Mesendoderm (in vitro differentiated cells): ENCODE measurements around the gene MEIS2.

Experiments
- DNase-seq: peaks from one replicate; pipeline ENCODE4 v3.0.0; 2013
- H2AK5ac ChIP-seq: 2 replicates; pipeline ENCODE4 v1.6.1; 2013; ENCODE audit warnings: low read length, inconsistent platforms
- H2BK120ac ChIP-seq: 2 replicates; pipeline ENCODE4 v1.6.1; 2013; ENCODE audit warnings: low read depth, mild to moderate bottlenecking, low read length, moderate library complexity, mixed read lengths
- H2BK15ac ChIP-seq: replicated peaks from 2 replicates; pipeline ENCODE4 v1.6.1; 2013; ENCODE audit warnings: low read depth, mild to moderate bottlenecking, moderate library complexity
- H2BK5ac ChIP-seq: 2 replicates; pipeline ENCODE4 v1.6.1; 2013; ENCODE audit warnings: low read length, inconsistent platforms
- H3K18ac ChIP-seq: 2 replicates; pipeline ENCODE4 v1.6.1; 2013; ENCODE audit warnings: mild to moderate bottlenecking, low read length, mixed read lengths
- H3K23ac ChIP-seq: one replicate; pipeline ENCODE4 v1.6.1; 2013; ENCODE audit warnings: low read length
- H3K27ac ChIP-seq: 2 replicates; pipeline ENCODE4 v1.5.1; 2013; ENCODE audit warnings: low read depth, mild to moderate bottlenecking, inconsistent platforms, low read length, moderate library complexity
- H3K27me3 ChIP-seq: 2 replicates; pipeline ENCODE4 v1.6.1; 2013; ENCODE audit warnings: low read length, control low read depth, mild to moderate bottlenecking, inconsistent platforms; ENCODE audit not compliant: insufficient read depth, poor library complexity
- H3K36me3 ChIP-seq: 2 replicates; pipeline ENCODE4 v1.6.1; 2013; ENCODE audit warnings: low read length, inconsistent platforms; ENCODE audit not compliant: control insufficient read depth, insufficient read depth
- H3K4ac ChIP-seq: one replicate; pipeline ENCODE4 v1.6.1; 2013; ENCODE audit warnings: low read depth, mild to moderate bottlenecking, low read length, moderate library complexity
- H3K4me1 ChIP-seq: 2 replicates; pipeline ENCODE4 v1.6.1; 2013; ENCODE audit warnings: low read depth, low read length, inconsistent platforms; ENCODE audit not compliant: control insufficient read depth
- H3K4me2 ChIP-seq: 2 replicates; pipeline ENCODE4 v1.6.1; 2013; ENCODE audit warnings: low read length
- H3K4me3 ChIP-seq: 2 replicates; pipeline ENCODE4 v1.5.1; 2013; ENCODE audit warnings: mild to moderate bottlenecking, low read length
- H3K56ac ChIP-seq: one replicate; pipeline ENCODE4 v1.6.1; 2013; ENCODE audit warnings: low read length
- H3K79me1 ChIP-seq: 2 replicates; pipeline ENCODE4 v1.6.1; 2013; ENCODE audit warnings: low read length, inconsistent platforms
- H3K79me2 ChIP-seq: 2 replicates; pipeline ENCODE4 v1.6.1; 2013; ENCODE audit warnings: mild to moderate bottlenecking, low read length; ENCODE audit not compliant: control insufficient read depth, insufficient read depth
- H3K9ac ChIP-seq: 2 replicates; pipeline ENCODE4 v1.6.1; 2013; ENCODE audit warnings: low read length, inconsistent platforms
- H4K5ac ChIP-seq: one replicate; pipeline ENCODE4 v1.6.1; 2013; ENCODE audit warnings: low read length
- H4K8ac ChIP-seq: one replicate; pipeline ENCODE4 v1.6.1; 2013; ENCODE audit warnings: low read depth, mild to moderate bottlenecking, control low read depth, low read length, moderate library complexity
- WGBS: extraction: QIAGEN DNeasy Blood & Tissue Kit; methylation state at CpG from one replicate; pipeline ENCODE4 v1.1.7; 2013; ENCODE audit warnings: low lambda C conversion rate, missing lambda C conversion rate; ENCODE audit not compliant: insufficient coverage; ENCODE audit errors: extremely low coverage; 5-methylcytosine and 5-hydroxymethylcytosine counted together

Gene MEIS2

GRCh38 chr15:36893276-36893675 lies 207.1 kb downstream of the MEIS2 start:
- Histone ChIP-seq H3K79me1 (no peaks in the 10 kb centered on the region), H3K9ac (no peak overlapping the region), H3K79me2 (no peaks in the 10 kb centered on the region), H3K36me3 (no peaks in the 10 kb centered on the region), H2BK15ac (no peak overlapping the region), H4K8ac (no peak overlapping the region), H3K4me1 (no peaks in the 10 kb centered on the region), H3K23ac (no peak overlapping the region), H2BK120ac (no peak overlapping the region), H3K4me2 (no peak overlapping the region), H3K27ac (no peak overlapping the region), H3K4me3 (no peak overlapping the region), H2BK5ac (no peak overlapping the region), H4K5ac (no peak overlapping the region), H3K27me3 (peaks cover 10% of the 10 kb centered on the region), H3K56ac (no peak overlapping the region), H3K18ac (no peak overlapping the region), H3K4ac (no peak overlapping the region), H2AK5ac (no peak overlapping the region)
- no peak for DNase-seq
- no CpG with 5 or more reads among the region's 1 CpG for WGBS

DNA sequence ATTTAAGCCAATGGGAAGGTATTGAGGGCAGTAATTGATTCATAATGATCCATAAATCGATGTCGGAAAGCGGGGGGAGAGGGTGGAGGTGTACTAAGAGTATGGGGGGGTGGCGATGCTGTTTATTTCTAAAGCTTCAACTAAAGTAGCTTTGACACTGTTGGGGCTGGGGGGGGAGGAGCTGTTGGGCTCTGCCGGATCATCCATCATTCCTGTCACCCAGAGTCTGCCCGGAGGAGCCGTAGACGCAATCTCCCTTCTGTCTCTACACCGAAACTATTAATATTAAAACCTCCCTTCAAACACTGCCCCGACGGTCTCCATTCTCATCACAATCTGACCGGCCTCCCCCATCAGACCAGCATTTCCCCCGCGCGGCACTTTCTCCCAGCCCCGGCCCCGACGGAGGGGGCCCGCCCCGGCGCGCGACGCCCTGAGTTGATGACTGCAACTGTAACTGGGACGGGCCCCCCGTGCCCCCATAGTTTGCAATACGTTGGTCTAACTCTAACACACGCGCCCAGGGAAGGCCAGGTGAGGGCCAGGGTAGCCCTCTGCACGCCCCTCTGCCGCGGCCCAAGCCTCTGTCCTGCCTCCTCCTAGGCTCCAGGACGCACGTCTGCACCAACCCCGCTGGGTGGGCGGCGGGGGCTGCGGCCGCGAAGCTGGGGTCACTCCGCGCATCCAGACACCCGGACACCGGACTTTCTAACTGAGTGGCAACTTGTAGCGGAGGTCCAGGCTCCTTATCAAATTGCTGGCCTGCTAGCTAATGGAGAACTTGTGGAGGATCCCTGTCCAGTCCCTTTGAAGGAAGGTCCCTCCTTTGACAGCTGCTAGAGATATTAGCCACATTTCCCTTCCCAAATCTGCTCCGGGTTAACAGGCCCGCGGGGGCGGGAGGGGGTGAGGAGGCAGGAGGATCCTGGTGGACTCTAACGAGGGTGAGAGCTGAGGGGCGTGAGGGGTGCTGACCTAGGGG lies 212.0 kb downstream of the MEIS2 start:
- Histone ChIP-seq H3K56ac (peak overlapping the region; percentile 39), H3K36me3 (no peaks in the 10 kb centered on the region), H3K23ac (no peak overlapping the region), H3K79me2 (no peaks in the 10 kb centered on the region), H3K4ac (no peak overlapping the region), H3K4me1 (no peaks in the 10 kb centered on the region), H4K8ac (no peak overlapping the region), H3K27ac (no peak overlapping the region), H3K18ac (no peak overlapping the region), H2AK5ac (no peak overlapping the region), H3K27me3 (peaks cover 41% of the 10 kb centered on the region), H3K9ac (no peak overlapping the region), H4K5ac (no peak overlapping the region), H2BK120ac (no peak overlapping the region), H3K4me2 (no peak overlapping the region), H3K4me3 (no peak overlapping the region), H3K79me1 (no peaks in the 10 kb centered on the region), H2BK5ac (no peak overlapping the region), H2BK15ac (no peak overlapping the region)
- peak; percentile 45 for DNase-seq
- no CpG with 5 or more reads among the region's 51 CpGs for WGBS

DNA sequence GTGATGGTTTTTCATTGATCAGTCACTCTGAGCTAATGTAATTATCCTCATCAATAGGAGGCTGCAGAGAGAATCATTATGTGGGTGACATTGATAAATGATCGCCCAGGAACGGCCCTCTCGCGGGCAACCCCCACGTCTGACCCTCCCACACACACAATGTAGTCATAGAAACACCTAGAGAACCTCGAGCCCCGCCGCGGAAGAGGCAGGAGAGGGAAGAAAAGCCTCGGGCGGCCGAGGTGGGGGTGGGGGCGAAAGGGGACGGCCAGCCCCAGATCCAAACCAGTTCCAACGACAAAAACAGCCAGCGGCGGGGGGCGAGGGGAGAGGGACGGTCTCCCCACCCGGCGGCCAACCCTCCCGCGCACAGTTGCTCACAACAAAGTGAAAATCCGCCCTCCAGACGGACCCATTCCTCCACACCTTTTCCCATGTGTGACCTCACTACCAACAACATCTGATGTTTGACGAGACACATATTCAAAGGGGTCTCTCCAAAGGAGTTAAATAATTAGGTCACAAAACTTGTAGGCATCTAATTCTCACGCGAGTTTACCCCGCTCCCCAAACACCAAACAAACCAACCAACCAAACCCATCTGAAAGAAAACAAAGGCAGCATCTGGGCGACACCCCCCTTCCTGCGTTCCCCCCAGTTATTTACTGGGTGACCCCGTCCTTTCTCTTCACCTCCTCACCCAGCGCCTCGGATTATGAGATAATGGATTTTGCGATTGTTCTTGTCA lies 213.0 kb downstream of the MEIS2 start:
- Histone ChIP-seq H3K27ac (no peak overlapping the region), H3K4me3 (no peak overlapping the region)
- WGBS: no CpG with 5 or more reads among the region's 35 CpGs

GRCh38 chr15:36886701-36887100 lies 213.6 kb downstream of the MEIS2 start:
- Histone ChIP-seq H2BK5ac (no peak overlapping the region), H3K18ac (peak overlapping the region; percentile 77), H3K27me3 (peaks cover 55% of the 10 kb centered on the region), H3K9ac (no peak overlapping the region), H2BK15ac (no peak overlapping the region), H2AK5ac (no peak overlapping the region), H4K8ac (no peak overlapping the region), H3K79me2 (no peaks in the 10 kb centered on the region), H3K4me2 (no peak overlapping the region), H3K4me1 (no peaks in the 10 kb centered on the region), H3K23ac (no peak overlapping the region), H3K4me3 (no peak overlapping the region), H2BK120ac (peak overlapping the region; percentile 68), H3K4ac (no peak overlapping the region), H3K36me3 (no peaks in the 10 kb centered on the region), H3K27ac (no peak overlapping the region), H3K79me1 (no peaks in the 10 kb centered on the region), H4K5ac (no peak overlapping the region), H3K56ac (no peak overlapping the region)
- WGBS: no CpG with 5 or more reads among the region's 8 CpGs
- no peak for DNase-seq

More for the DNA sequence above, 213.0 kb downstream of the MEIS2 start:
- H2BK120ac ChIP-seq: no peak overlapping the region
- no peak overlapping the region for H4K8ac ChIP-seq
- peak overlapping the region; percentile 16 for H3K4me2 ChIP-seq
- H2AK5ac ChIP-seq: no peak overlapping the region
- H3K79me2 ChIP-seq: no peaks in the 10 kb centered on the region
- no peak overlapping the region for H2BK5ac ChIP-seq
- H3K18ac ChIP-seq: peak overlapping the region; percentile 77
- DNase-seq: peak; percentile 48
- no peak overlapping the region for H3K56ac ChIP-seq
- no peaks in the 10 kb centered on the region for H3K4me1 ChIP-seq
- no peak overlapping the region for H3K9ac ChIP-seq
- no peaks in the 10 kb centered on the region for H3K36me3 ChIP-seq
- H3K23ac ChIP-seq: no peak overlapping the region
- peaks cover 51% of the 10 kb centered on the region for H3K27me3 ChIP-seq
- H4K5ac ChIP-seq: no peak overlapping the region
- no peak overlapping the region for H2BK15ac ChIP-seq
- H3K79me1 ChIP-seq: no peaks in the 10 kb centered on the region
- no peak overlapping the region for H3K4ac ChIP-seq

DNA sequence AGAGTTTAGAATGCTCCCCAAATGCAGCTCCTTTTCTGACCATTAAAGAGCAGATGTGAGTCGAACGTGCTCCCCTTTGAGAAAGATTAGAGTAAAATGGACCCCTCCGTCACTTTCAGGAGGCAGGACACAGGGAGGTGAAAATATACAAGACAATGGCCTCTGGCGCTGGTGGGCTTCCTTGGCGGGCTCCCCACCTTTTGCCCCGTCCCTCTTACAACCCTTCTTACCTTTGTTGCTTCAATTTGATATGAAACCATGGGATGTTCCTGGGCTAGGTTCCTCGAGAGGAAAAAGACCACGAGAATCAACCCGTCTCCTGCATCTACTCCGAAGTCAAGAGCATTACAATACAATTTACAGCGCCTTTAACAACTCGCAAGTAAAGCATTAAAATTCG lies 214.2 kb downstream of the MEIS2 start:
- Histone ChIP-seq H3K27me3 (peaks cover 60% of the 10 kb centered on the region), H3K9ac (no peak overlapping the region), H3K27ac (no peak overlapping the region), H3K4me3 (no peak overlapping the region), H2BK120ac (no peak overlapping the region), H3K23ac (no peak overlapping the region), H3K18ac (no peak overlapping the region), H3K79me1 (no peaks in the 10 kb centered on the region), H3K36me3 (no peaks in the 10 kb centered on the region), H3K4me2 (no peak overlapping the region), H3K4me1 (no peaks in the 10 kb centered on the region), H4K8ac (no peak overlapping the region), H3K79me2 (no peaks in the 10 kb centered on the region), H2BK5ac (no peak overlapping the region), H4K5ac (no peak overlapping the region), H3K56ac (no peak overlapping the region), H2AK5ac (no peak overlapping the region), H2BK15ac (no peak overlapping the region), H3K4ac (no peak overlapping the region)
- DNase-seq: no peak
- no CpG with 5 or more reads among the region's 13 CpGs for WGBS
